Measurements from ENCODE around the gene PRF1.

The PRF1 gene

GRCh38 chr10:70586348-70586930 lies 16.1 kb downstream of the PRF1 start:
- TF ChIP-seq EZH2phosphoT487 (IDR thresholded peaks at IDR 0.05; ENCODE audit: low read depth) (no peak), CTCF (IDR thresholded peaks at IDR 0.05; ENCODE audit: low read depth, low read length) (no peak)
- no peaks in the 10 kb centered on the region for H3K36me3 ChIP-seq (replicated peaks; ENCODE audit: low read depth, low read length)
- H4K20me1 ChIP-seq (ENCODE audit: insufficient read depth, low read length) = no peaks in the 10 kb centered on the region
- peaks cover 18% of the 10 kb centered on the region for H3K4me1 ChIP-seq (ENCODE audit: low read length)
- no peaks in the 10 kb centered on the region for H3K9me3 ChIP-seq (ENCODE audit: insufficient read depth, low read length)
- H3K79me2 ChIP-seq (ENCODE audit: low read length) = no peaks in the 10 kb centered on the region
- H3K27me3 ChIP-seq (ENCODE audit: low read depth, low read length) = peaks cover 7% of the 10 kb centered on the region
- no peak overlapping the region for H3K27ac ChIP-seq (ENCODE audit: low read length)
- H2AFZ ChIP-seq (ENCODE audit: low read depth, low read length) = no peak overlapping the region
- no peak overlapping the region for H3K9ac ChIP-seq (ENCODE audit: low read length)
- H3K4me2 ChIP-seq (ENCODE audit: low read length) = no peak overlapping the region
- no peak overlapping the region for H3K4me3 ChIP-seq (ENCODE audit: low read length)

- H3K9ac ChIP-seq (ENCODE audit: low read length) = no peak overlapping the region
- no peak overlapping the region for H2AFZ ChIP-seq (ENCODE audit: low read depth, low read length)
- TF ChIP-seq EZH2phosphoT487 (IDR thresholded peaks at IDR 0.05; ENCODE audit: low read depth) = no peak
- no peak for TF ChIP-seq CTCF (IDR thresholded peaks at IDR 0.05; ENCODE audit: low read depth, low read length)
- peaks cover 18% of the 10 kb centered on the region for H3K4me1 ChIP-seq (ENCODE audit: low read length)
- H3K27me3 ChIP-seq (ENCODE audit: low read depth, low read length) = peaks cover 7% of the 10 kb centered on the region
- no peak overlapping the region for H3K4me3 ChIP-seq (ENCODE audit: low read length)
- H3K36me3 ChIP-seq (replicated peaks; ENCODE audit: low read depth, low read length) = no peaks in the 10 kb centered on the region
- no peaks in the 10 kb centered on the region for H4K20me1 ChIP-seq (ENCODE audit: insufficient read depth, low read length)
- no peaks in the 10 kb centered on the region for H3K9me3 ChIP-seq (ENCODE audit: insufficient read depth, low read length)
- no peaks in the 10 kb centered on the region for H3K79me2 ChIP-seq (ENCODE audit: low read length)
- no peak overlapping the region for H3K27ac ChIP-seq (ENCODE audit: low read length)
- H3K4me2 ChIP-seq (ENCODE audit: low read length) = no peak overlapping the region
Measured at GRCh38 chr10:70585578-70586169, 16.9 kb downstream of the PRF1 start.

- Histone ChIP-seq H3K4me2 (ENCODE audit: low read length) (no peak overlapping the region), H2AFZ (ENCODE audit: low read depth, low read length) (no peak overlapping the region), H3K9ac (ENCODE audit: low read length) (no peak overlapping the region), H3K27me3 (ENCODE audit: low read depth, low read length) (peaks cover 7% of the 10 kb centered on the region), H3K4me1 (ENCODE audit: low read length) (peaks cover 18% of the 10 kb centered on the region), H3K36me3 (replicated peaks; ENCODE audit: low read depth, low read length) (no peaks in the 10 kb centered on the region), H3K9me3 (ENCODE audit: insufficient read depth, low read length) (no peaks in the 10 kb centered on the region), H3K27ac (ENCODE audit: low read length) (no peak overlapping the region), H3K79me2 (ENCODE audit: low read length) (no peaks in the 10 kb centered on the region), H3K4me3 (ENCODE audit: low read length) (no peak overlapping the region), H4K20me1 (ENCODE audit: insufficient read depth, low read length) (no peaks in the 10 kb centered on the region)
- TF ChIP-seq CTCF (IDR thresholded peaks at IDR 0.05; ENCODE audit: low read depth, low read length) (no peak), EZH2phosphoT487 (IDR thresholded peaks at IDR 0.05; ENCODE audit: low read depth) (no peak)
Measured at GRCh38 chr10:70584909-70585544, 17.5 kb downstream of the PRF1 start.

- Histone ChIP-seq H4K20me1 (ENCODE audit: insufficient read depth, low read length) (no peaks in the 10 kb centered on the region), H3K4me3 (ENCODE audit: low read length) (no peak overlapping the region), H3K4me1 (ENCODE audit: low read length) (peaks cover 24% of the 10 kb centered on the region), H3K4me2 (ENCODE audit: low read length) (no peak overlapping the region), H3K9me3 (ENCODE audit: insufficient read depth, low read length) (no peaks in the 10 kb centered on the region), H3K27me3 (ENCODE audit: low read depth, low read length) (peaks cover 7% of the 10 kb centered on the region), H3K27ac (ENCODE audit: low read length) (no peak overlapping the region), H2AFZ (ENCODE audit: low read depth, low read length) (no peak overlapping the region), H3K79me2 (ENCODE audit: low read length) (no peaks in the 10 kb centered on the region), H3K9ac (ENCODE audit: low read length) (no peak overlapping the region), H3K36me3 (replicated peaks; ENCODE audit: low read depth, low read length) (no peaks in the 10 kb centered on the region)
- TF ChIP-seq EZH2phosphoT487 (IDR thresholded peaks at IDR 0.05; ENCODE audit: low read depth) = no peak
- no peak for TF ChIP-seq CTCF (IDR thresholded peaks at IDR 0.05; ENCODE audit: low read depth, low read length)
Measured at GRCh38 chr10:70584366-70584765, 18.2 kb downstream of the PRF1 start.
